Measurements from ENCODE around the gene POU5F2. TPM values are rescaled to one million over a fixed set of nuclear protein-coding genes. Genes with fewer than 3 reads are reported as not detected.

The POU5F2 gene
- total RNA-seq: 3.7 TPM

GRCh38 chr5:93741136-93741811, at the start of gene POU5F2:
Gene POU5F2 (minus strand): TSS chr5:93741600. CDS start chr5:93741563, 37 bp downstream.

Other genes with a start within 250 kb of the POU5F2 start
- gene NR2F1-AS1, start 160.4 kb downstream of the POU5F2 start, total RNA-seq: 82.4 TPM
- 115 TPM for gene NR2F1, start 158.4 kb downstream of the POU5F2 start, total RNA-seq